ENCODE results near the gene NCKAP5. TPM values are rescaled to one million over a fixed set of nuclear protein-coding genes. Genes with fewer than 3 reads are reported as not detected.

The NCKAP5 gene
- total RNA-seq, 1 donor from 2014 or later = under 0.01 TPM

DNA sequence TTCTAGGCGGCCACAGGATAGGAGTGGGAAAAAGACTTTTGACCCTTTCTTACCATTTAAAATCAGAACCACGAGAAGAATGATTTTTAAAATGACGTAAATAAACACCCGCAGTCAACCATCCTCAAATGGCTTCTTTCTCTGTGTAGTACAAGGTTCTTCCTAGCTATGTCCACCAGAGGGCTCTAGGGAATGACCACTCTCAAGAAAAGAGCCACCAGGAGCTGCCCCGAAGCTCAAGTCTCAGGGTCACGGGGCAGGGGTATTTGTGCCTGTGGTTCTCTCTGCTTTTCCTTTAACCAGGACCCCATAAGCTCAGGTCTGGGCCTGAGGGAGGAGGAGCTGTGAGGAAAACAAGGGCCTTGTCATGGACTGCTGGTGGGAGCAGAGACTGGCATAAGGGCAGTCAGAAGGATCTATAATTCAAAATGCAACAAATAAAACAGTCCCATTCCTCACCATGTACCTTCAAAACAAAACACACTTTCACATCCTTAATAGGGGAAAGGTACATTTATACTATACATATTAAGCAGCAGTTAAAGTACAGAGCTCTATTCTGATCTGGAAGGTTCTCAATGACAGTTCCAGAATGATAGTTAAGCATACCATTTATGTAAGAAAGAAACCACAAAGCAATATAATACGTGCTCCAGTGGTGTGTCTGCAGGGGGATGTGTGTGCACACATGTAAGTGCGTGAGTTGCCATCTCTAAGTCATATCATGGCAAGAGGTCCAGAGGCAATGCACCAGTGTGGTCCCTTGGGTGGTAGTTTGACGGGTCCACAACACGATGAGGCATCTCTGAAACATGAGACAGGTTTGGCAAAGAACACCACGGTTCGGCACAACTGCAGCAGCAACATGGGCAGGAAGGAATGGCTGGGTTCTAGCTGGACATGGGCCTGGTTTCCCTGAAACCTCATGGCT, 916.9 kb downstream of the NCKAP5 start:
- peak; percentile 69 for DNase-seq

DNA sequence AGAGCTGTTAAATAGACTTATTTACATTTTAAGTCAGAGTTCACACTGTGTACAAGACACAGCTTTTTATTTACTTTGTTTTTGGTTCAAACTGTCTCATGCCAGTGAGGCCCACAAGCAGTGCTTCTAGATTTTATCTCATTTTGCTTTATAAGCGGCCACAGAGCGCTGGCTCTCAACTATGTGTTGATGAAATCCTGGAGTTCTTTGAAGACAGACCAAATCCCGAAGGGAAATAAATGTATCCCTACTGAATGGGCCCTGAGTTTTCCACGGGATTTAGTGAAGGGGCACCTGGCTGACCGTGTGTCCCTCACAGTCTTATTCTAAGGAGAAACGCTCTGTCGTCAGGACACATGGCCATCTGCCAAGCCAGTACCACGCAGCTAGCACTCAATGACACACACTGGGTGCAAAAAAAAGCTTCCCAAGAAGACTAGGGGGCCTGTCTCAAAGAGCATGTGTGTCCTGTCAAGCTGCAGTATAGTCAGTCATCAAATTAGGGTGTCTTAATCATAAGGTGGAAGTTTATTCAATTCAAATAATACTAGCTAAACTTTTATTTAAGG, 921.6 kb downstream of the NCKAP5 start:
- no peak for DNase-seq

DNA sequence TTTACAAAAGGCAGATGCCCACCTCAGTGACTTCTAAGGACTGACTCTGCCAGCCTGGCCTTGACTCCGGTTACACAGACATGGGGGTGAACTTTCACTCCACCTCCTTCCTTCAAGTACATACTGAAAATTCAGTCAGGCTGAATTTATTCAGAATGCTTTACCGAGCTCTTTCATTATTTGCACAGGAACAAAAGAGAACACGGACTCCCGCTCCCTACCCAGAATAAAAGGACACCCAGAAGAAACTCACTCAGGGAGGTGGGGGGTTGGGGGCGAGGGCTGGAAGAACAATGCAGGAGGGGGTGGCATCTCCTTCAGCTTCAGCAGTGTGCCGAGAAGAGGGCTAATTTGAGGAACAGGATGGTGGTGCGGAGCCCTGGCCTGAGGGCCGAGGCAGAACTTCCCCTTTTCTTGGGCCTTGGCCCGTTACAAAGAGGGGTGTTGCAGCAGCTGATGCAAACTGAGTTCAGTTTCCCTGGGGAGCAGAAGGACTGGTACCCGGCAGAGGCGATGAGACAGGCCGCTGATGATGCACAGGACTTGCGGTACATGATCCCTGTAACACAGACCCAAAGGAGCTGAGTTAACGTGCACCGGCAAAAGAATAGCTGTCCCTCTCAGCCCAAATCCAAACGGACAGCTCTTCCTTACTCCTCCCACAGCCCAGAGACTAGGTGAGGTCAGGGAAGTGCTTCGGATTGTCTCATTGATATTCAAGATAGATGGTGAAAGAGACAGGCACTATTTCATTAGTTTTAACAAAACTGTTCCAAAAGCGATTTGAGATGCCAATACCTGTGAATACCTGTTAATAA, 922.3 kb downstream of the NCKAP5 start:
- no peak for DNase-seq

DNA sequence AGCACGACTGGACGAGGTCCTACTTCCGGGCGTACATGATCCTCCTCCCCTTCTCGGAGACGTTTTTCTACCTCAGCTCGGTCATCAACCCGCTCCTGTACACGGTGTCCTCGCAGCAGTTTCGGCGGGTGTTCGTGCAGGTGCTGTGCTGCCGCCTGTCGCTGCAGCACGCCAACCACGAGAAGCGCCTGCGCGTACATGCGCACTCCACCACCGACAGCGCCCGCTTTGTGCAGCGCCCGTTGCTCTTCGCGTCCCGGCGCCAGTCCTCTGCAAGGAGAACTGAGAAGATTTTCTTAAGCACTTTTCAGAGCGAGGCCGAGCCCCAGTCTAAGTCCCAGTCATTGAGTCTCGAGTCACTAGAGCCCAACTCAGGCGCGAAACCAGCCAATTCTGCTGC, 923.1 kb downstream of the NCKAP5 start:
- peak; percentile 4 for DNase-seq

DNA sequence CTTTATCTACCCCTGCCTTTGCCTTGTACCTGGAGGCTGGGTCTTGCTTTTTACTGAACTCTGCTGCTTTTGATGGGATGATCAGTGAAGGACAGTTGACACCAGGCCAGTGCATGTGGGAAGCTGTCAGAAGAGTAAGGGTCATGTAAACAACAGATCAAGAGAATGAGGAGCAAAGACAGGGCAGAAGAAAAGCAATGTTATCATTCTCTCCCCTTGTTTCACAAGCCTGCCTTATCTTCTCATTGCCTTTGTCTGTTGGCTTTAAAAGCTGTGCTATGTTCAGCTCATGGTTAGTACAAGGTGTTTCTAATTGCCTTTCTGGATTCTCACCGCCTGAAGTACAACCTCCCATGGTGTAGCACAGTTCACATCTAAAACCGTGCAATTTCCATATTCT, 925.8 kb downstream of the NCKAP5 start:
- no peak for DNase-seq

DNA sequence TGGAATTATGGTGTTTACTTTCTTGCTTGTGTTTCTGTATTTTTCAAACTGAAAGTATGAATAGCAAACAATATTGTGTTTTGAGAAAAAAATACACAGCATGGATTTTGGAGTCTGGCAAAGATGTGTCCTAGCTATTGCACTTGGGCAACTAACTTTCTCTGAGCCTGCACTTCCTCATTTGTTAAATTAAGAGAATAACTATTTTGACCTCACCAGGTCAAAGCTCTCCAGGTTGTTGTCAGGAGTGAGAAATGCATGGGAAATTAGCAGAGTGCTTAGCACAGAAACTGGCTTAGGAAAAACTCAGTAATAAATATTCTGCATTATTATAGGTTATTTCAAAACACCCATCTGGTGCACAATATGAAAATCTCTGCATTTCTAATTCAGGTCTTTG, 926.4 kb downstream of the NCKAP5 start:
- DNase-seq = no peak

DNA sequence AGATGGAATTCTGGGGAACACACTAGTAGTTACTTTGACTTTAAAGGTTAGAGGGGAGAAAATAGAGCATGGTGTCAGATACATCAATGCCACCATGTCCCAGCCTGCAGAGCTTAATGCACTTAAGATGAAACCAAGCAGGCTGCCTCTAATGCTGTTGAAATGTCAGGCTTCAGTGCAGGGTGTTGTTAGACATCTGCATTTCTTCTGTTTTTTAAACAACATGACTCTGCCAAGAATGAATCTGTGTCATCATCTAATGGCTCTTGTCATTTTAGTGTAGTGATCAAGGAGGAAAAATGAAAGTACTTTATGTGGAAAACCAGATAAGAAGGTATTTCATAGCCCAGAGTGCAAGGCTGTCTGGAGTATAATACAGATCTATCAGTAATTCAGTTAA, 928.1 kb downstream of the NCKAP5 start:
- no peak for DNase-seq

DNA sequence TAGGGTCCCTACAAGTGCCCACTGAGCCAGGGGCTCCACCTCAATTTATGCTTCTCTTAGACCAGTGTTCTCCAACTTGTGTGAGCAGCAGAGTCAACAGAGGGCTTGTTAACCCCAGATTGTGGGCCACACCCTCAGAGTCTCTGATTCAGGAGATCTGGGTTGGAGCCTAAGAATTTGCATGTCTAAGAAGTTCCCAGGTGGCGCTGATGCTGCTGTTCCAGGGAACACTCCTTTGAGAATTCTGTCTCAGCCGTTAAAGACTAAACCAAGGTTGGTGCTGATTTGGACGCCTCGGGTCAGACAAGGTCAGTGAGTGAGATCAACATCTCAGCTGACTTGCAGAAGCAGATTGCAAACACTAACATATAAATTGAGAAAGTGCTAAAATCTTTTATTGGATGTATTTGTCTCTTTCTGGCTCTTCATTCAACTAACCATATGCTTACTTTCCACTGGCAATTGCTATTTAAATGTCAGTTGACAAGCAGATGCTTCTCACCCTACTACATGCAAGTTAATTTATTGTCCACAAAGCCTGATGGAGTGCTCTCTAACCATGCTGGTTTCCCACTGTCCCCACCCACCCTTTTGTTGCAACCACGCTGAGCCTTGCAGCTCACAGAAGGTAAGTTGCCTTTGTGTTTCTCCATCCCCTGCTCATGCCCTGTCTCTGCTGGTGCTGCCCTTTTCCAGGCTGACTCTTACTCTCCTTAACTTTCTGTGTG, 929.8 kb downstream of the NCKAP5 start:
- DNase-seq = no peak

DNA sequence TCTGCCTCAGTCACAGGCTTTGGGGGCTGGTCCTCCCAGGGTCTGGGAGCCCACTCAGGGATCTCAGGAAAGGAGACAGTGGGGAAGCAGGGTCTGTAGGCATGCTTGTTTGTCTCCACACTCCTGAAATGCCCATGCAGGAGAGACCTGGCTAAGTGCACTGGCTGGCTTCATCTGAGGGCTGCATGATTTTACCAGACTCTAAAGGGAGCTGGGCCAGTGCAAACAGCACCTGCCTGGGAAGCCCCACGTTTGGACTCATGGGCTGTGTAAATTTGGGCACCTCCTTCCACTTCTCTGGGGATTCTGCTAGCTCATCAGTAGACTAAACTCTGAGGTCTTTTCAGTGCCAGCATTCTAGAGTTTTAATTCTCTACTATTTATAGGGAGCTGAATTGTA, 931.9 kb downstream of the NCKAP5 start:
- no peak for DNase-seq

DNA sequence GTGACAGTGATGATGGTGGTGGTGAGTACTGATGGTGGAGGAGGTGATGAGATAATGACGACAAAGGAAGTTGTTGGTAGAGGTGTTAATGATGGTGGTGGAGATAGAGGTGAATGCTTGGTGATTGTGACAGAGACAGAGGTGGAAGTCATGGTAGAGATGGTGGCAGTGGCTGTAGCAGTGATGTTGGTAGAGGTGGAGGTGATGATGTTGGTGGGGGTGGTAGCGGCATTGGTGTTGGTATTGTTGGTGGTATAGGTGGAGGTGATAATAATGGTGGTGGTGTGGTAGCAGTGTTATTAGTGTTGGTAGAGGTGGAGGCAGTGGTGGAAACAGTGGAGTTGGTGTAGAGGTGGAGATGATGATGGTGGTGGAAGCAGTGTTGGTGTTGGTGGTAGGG, 934.6 kb downstream of the NCKAP5 start:
- no peak for DNase-seq

DNA sequence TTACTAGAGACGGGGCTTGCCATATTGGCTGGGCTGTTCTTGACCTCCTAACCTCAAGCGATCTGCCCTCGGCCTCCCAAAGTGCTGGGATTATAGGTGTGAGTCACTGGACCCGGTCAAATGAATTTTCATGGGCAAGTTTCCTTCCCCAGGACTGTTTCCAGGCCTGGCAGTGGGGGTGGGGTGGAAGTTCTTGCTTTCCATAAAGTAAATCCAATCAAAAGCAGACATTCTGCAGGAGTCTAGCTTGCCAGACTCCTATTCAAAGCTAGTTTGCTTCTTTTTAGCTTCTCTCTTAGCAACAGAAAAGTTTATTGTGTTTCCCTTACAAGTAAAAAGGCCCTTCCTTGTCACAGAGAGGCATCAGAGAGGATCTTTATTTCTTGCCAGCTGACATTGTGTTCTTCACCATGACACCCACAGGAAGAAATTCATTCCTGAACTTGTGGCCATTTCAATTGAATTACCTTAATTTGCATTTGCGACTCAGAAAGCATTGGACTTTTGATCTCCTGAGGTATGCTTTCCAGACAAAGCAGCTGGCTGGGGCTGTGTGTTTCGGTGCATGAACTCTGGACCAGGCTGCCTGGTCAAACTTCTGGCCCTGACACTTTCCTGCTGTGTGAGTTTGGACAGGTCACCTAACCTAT, 936.1 kb downstream of the NCKAP5 start:
- DNase-seq = peak; percentile 2

DNA sequence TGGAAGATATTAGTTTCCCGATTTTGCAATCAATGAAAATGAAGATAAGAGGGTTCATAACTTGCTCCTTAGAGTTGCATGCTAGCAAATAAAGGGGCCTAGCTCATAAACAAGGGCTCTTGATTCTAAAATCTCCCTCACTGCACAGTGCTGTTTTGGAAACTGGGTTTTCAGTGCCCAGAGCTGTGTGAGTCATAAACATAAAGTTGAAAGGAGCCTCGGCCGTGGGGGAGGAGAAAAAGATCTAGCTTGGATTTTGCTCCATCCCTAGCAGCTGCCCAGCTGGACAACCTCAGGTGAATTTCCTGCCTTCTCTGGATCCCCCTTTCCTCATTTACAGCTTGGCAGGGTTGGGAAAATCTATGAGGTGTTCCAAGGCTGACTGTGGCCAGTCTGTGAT, 940.7 kb downstream of the NCKAP5 start:
- DNase-seq = no peak

DNA sequence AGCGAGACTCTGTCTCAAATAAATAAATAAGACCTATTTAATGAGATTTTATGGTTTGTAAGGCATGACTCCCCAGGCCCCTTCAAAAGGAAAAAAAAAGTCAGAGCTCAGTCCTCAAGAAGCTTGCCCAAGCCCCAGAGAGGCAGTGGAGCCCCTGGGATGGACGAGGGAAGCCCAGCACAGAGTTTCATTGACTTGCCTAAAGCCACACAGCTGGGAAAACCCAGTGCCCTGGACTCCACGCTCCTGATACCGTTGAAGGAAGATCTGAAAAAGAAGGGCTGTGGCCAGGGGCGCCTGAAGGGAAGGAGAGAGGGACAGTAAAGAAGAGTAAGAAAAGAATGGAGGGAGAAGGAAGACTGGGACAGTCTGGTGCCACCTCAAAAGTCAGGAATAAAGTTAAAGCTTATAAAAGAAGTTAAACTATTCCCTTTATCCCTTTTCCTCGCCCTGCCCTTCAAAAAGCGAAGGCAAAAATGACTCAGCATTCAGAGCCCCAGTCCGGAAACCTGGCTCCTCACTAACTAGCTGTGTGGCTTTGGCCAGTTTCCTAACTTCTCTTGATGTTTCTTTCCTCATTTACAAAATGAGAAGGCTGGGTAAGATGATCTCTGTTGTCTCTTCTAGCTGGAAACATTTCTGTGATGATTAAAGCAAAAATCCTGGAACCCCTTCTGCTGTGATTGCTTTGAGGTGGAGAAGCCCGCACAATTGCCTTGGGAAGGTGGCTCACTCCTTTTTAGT, 945.0 kb downstream of the NCKAP5 start:
- peak; percentile 9 for DNase-seq
